GM04503 (cell line): ENCODE measurements around the gene P2RX3.

ENCODE experiments used
- DNase-seq: peaks from one replicate; pipeline ENCODE4 v3.0.0-alpha.2; 2012; ENCODE audit warnings: low read depth

P2RX3 gene

GRCh38 chr11:57373146-57373545, 35.0 kb downstream of the P2RX3 start:
- DNase-seq = no peak

DNA sequence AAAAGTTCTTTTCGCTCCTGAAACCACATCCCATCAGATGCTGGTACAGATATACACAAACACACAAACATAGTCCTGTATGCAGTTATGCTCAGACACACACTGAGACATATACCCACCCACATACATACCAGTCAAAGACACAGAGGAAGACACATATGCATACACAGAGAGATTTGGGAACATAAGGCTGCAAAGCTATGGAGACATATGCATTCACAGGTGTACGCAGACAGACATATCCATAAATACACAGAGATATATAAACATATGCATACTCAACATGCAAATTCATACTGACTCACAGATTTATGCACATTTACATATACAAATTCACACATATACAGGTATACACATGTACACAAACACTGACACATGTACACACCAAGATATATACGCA, 36.8 kb downstream of the P2RX3 start:
- DNase-seq = no peak

DNA sequence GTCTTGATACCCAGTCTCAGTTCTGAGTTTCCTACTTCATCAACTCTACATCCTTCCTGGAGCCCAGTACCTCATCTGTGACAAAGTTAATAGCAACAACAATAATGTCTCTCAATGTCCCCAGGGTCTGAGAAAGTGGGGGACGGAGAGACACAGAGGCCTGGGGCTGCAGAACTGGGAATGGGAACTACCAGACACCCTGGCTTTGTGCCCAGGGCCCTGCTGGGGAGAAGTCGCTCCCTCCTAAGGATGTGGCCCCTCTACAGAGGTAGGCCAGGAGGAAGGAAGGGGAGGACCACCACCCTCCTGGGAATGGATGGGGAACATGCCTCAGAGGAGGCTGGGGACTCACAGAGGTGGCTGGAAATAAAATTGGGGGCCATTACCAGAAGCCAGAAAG, 37.3 kb downstream of the P2RX3 start:
- DNase-seq = no peak

DNA sequence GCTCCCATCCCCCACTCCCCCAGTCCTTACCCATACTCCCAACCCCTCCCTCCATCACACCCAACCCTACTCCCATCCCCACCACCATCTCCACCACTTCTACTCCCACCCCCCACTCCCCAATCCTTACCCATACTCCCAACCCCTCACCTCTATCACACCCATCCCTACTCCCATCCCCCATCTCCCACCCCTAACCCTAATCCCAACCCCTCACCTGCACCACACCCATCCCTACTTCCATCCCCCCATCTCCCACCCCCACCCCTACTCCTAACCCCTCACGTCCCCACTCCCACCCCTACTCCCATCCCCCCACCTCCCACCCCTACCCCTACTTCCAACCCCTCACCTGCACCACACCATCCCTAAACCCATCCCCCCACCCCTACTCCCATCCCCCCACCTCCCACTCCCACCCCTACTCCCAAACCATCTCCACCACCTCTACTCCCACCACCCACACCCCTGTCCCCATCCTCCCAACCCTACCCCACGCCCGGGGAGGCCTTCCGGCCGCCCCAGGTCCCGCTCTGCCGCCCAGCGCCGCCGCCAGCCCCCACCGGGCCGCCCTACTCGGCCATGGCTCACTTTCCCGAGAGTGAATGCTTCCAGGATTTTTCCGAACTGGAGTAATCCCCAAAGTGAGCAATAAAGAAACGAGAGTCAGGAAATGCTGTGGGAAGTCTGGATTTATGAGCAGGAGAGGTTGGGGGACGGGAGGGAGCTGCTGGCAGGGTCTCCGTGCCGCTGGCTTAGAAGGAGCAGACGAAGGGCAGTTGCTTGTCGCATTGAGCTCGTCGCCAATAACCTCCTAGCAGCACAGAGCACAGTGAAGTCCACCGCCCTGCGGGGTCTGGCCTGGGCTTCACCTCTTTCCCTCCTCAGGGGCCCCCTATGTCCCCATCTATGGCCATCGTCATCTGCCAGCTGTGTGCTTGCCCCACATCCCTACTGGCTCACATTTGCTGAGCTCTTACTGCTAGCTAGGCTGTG, 38.2 kb downstream of the P2RX3 start:
- DNase-seq = no peak

DNA sequence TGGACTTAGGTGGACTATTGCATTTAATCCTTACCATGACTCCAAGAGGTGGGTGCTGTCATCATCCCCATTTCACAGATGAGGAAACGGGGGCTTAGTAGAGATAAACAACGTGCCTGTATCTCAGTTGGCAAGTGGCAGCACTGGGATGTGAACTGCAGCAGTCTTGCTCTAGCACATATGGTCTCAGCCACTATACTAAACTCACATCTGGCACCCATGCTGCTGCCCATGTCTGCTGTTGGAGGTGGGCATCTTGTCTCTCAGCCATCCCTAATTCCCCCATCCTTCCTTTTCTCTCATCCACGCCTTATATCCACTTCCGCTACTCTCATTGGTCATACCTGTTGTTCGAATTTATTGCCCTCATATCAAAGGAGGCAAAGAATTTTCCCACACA, 39.0 kb downstream of the P2RX3 start:
- no peak for DNase-seq

DNA sequence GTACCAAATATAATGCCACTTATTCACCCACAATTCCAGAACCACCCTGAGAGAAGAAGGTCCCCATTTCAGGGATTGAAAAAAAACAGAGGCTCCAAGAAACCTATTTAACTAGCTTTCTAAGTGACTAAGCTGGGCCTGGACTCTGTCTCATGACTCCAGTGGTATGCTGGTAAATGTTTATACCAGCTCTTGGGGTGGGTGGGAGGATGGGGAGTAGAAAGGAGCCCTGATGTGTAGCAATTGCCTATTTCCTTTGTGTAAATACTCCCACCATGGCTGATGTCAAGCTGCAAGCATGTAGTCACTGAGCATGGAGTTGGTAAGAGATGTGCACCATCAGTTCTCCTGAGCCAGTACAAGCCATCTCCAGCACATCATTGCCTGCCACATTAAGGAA, 40.0 kb downstream of the P2RX3 start:
- no peak for DNase-seq

GRCh38 chr11:57379732-57380131, 41.6 kb downstream of the P2RX3 start:
- no peak for DNase-seq

DNA sequence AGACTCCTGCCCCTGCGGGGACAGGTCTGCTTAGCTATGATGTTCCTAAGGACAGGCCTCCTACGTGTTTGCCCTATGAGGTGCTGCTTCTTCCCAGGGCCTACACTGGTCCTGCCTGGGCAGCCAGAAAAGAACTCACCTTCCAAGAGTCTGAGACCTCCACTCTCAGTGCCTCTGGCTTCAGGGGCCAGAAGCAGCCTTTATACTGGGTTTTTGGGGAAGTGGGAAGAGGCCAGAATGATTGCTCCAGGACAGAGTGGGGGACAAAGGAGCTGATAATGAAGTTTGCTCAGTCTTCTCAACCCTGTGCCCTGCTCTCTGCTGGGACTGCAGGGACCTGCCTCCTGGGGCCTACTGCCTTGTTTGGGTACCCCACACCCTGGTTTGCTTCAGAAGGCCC, 42.8 kb downstream of the P2RX3 start, which contains the start of gene PRG3:
PRG3 (minus strand) TSS at position 176 of the 400 bp plus-strand sequence. CDS start 442 bp downstream, outside the sequence.
- DNase-seq = no peak

DNA sequence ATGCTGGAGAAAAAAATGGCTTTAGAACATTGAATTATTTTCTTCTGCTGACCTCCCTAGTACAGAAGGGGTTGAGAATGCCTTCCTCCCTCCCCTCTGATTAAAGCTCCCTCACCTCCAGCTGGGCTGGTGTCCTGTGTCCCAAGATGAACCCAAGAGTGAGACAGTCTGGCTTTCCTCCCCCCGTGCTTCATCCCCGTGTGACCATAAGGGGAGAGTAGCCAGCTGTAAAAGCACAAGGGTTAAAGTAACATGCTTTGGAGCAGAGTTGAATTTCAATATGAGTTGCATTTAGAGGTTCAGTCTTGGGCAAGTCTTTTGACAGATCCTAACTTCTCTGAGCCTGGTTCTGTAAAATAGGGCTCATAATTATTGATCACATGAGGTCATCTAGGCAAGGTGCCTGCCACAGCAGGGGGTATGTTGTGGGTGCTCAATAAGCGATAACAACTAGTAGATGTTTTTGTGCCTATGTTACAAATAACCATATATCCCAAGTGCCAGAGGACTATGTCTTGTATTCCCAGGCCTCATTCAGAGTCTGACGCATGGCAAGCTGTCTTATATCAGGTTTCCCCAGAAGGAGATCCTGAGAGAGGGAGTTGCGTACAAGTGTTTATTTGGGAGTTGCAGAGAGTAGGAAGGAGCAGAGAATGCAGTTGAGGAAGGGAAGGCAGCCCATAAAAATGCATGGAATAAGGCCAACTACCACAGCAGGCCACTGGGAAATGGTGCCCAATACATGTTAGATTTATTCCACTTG, 48.2 kb downstream of the P2RX3 start:
- no peak for DNase-seq

GRCh38 chr11:57387289-57388030, 49.3 kb downstream of the P2RX3 start:
- DNase-seq = no peak

GRCh38 chr11:57390535-57390934, 52.4 kb downstream of the P2RX3 start, which contains the start of gene PRG2:
PRG2 (minus strand) TSS chr11:57390650; CDS start chr11:57389944, 706 bp downstream.
- no peak for DNase-seq

GRCh38 chr11:57391111-57391510, 53.0 kb downstream of the P2RX3 start:
- DNase-seq = no peak

DNA sequence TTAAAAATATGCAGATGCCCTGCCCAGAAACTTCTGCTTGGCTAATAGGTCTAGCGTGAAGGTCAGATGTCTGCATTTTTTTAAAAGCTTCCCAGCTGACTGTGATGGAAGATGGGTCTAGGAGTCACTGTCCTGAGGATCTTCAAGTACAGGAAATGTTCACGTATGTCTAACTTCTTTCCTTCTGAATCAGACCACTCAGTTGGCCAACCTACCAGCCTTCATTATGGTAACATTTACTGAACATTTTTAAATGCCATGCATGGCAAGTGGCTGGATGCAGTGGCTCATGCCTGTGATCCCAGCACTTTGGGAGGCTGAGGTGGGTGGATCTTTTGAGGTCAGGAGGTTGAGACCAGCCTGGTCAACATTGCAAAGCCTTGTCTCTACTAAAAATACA, 53.4 kb downstream of the P2RX3 start:
- DNase-seq = no peak

DNA sequence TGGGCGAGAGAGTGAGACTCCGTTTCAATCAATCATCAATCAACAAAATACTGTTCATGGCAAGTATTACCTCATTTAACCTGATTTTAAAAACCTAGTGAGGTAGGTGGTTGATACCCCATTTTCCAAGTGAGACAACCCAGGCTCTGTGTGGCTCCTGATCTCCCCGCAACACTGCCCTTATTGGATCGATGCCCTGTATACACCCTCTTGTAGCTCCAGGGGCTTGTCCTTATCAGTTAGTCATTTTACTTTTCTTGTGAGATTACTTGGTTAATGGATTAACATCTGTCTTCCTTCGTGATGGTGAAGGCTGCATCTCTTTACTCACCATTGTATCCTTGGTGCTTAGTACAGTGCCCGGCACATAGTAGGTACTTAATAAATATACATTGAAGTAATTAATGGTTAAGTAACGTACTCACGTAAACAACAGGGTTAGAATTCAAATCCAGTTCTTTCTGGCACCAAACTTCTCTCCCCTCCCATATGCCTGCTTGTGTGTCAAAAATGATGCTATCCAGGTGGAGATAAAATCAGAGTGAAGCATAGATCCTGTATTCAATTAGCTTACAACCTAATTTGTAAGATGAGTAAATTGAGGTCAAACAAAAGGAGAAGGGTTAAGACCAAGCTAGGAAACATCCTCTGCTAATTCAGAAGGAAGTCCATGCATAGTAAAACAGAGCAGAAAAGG, 54.1 kb downstream of the P2RX3 start:
- no peak for DNase-seq

DNA sequence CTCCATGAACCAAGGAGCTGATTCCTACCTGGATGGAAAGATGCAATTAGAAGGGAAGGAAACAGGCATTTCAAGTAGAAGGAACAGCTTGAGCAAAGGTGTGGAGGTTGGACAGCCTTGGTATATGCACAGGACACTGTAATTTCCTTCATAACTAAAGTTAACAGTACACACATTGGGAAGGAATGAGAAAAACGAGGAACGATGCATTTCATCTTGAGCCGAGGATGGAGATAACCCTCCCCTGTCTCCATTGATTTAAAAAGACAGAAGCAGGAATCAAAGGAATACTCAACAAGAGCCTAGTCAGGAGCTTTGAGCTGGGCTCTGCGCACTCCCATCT, 54.6 kb downstream of the P2RX3 start:
- DNase-seq = no peak

DNA sequence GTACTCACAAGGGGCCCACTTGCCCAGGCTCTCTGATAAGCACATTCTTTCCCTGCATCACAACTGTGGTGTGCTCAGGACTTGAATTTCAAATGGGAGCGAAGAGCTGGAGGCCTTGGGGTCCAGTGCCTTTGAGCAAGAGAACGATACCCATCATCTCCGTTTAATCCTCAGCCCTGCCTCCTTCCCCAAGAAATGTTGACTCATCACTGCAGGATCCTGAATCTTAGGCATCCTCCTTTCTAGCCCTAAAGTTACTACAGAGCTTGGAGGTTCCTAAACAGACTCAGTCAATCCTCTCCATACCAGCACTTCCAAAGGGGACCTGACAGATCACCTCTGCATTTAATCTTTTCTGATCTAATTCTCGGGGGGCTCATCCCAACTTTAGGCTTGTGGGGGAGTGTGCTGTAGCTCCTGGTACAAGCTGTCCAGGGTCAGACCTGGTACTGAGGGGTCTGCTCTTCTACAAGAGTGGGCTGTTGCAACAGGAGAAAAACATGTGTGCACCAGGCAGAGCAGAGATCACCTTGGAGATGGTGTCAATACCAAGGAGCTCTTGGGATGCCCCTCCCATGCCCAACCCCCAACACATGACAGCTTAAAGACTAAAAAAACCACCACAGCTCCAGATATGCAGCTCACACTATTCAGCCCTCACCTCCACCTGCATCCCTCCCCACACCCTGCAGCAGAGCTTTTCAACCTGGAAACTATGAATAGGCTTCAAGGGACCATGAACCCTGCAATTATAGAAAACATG, 56.2 kb downstream of the P2RX3 start:
- DNase-seq = no peak

GRCh38 chr11:57395905-57396623, 57.9 kb downstream of the P2RX3 start:
- no peak for DNase-seq

DNA sequence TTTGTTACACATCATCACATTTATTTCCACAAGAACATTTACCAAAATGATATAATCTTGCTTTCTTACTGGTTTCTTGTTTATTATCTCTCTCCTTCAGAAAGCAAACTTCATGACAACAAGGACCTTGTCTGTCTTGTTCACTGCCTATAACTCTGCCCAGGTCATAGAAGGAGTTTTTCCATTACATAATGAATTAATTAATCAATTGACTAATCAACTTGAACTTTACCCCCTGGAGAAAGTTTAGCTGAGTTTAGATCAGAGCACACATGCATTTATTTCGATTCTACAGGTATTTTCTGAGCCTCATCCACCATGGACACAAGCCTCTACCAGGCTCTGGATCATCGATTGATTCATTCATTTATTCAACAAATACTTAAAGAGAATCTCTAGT, 58.6 kb downstream of the P2RX3 start:
- DNase-seq = no peak

DNA sequence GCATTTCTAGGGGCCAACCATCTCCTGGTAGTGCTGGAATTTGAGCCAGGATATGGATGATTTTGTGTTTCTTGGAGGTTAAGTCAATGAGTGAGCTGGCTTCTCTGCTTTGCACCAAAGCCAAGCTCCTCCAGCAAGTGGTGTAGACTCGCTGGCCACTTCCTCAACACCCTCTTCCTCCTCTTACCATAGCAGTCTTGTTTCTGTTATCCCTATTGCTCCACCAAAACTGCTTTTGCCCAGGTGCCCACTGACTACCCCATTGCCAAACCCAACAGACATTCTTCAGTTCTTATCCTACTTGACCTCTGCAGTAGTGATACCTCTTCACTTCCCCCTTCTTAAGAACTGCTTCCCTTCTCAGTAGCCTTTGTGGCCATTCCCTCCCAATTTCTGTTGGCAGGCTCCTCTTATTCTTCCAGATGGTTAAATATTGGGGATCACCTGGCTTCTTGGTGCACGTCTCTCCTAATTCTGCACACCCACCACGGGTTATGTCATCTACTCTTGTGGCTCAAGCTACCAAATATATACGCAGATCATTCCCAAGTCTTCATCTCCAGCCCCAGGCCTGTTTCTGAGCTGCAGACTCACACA, 59.3 kb downstream of the P2RX3 start:
- no peak for DNase-seq

- no peak for DNase-seq
These were observed 61.1 kb downstream of the P2RX3 start for GRCh38 chr11:57399221-57399620.
